Mesenchymal stem cell (in vitro differentiated cells and primary cell): ENCODE measurements around the gene TC2N.
A peak's percentile ranks its signal among the peaks of the same experiment; 100 is the strongest.

Experiments
- DNase-seq: peaks from one replicate; pipeline ENCODE4 v3.0.0-alpha.2; 2013
- H2AFZ ChIP-seq: one replicate; pipeline ENCODE4 v1.6.1; 2013; ENCODE audit warnings: low read depth, mild to moderate bottlenecking, control low read depth, inconsistent platforms, low read length, moderate library complexity
- H2AK5ac ChIP-seq: 2 replicates; pipeline ENCODE4 v1.6.1; 2013; ENCODE audit warnings: low read length, moderate library complexity, mild to moderate bottlenecking, inconsistent platforms; ENCODE audit not compliant: severe bottlenecking
- H2BK120ac ChIP-seq: one replicate; pipeline ENCODE4 v1.6.1; 2013; ENCODE audit warnings: low read depth, mild to moderate bottlenecking, inconsistent platforms, low read length, moderate library complexity
- H2BK12ac ChIP-seq, 2 experiments: one replicate each; pipeline ENCODE4 v1.6.1; 2013; ENCODE audit warnings: inconsistent platforms in 2 of 2, low read length in 2 of 2, mild to moderate bottlenecking in 2 of 2, moderate library complexity in 2 of 2, control low read depth in 1 of 2
- H2BK15ac ChIP-seq: one replicate; pipeline ENCODE4 v1.6.1; 2013; ENCODE audit warnings: mild to moderate bottlenecking, low read depth, inconsistent platforms; ENCODE audit not compliant: poor library complexity, severe bottlenecking
- H2BK5ac ChIP-seq: 2 replicates; pipeline ENCODE4 v1.6.1; 2013; ENCODE audit warnings: low read depth, mild to moderate bottlenecking, low read length, control low read depth, inconsistent platforms; ENCODE audit not compliant: poor library complexity, severe bottlenecking
- H3K14ac ChIP-seq, 2 experiments: one replicate each; pipeline ENCODE4 v1.6.1; 2013; ENCODE audit warnings: inconsistent platforms in 2 of 2, low read length in 2 of 2, control low read depth in 1 of 2, mild to moderate bottlenecking in 1 of 2, moderate library complexity in 1 of 2
- H3K18ac ChIP-seq, 2 experiments: one replicate each; pipeline ENCODE4 v1.6.1; 2013; ENCODE audit warnings: inconsistent platforms in 2 of 2, low read length in 2 of 2, control low read depth in 1 of 2, low read depth in 1 of 2, mild to moderate bottlenecking in 1 of 2
- H3K23ac ChIP-seq, 2 experiments: one replicate each; pipeline ENCODE4 v1.6.1; 2013; ENCODE audit warnings: inconsistent platforms in 2 of 2, low read length in 2 of 2, mild to moderate bottlenecking in 2 of 2, moderate library complexity in 2 of 2, control low read depth in 1 of 2
- H3K27ac ChIP-seq: 2 replicates; pipeline ENCODE4 v1.5.1; 2013; ENCODE audit warnings: mild to moderate bottlenecking, moderate library complexity, low read length, control low read depth, inconsistent platforms; ENCODE audit not compliant: poor library complexity, severe bottlenecking
- H3K27me3 ChIP-seq, 2 experiments: 2 replicates each; pipeline versions ENCODE4 v1.6.1 to v1.7.0; 2013; ENCODE audit warnings: low read length in 2 of 2, mild to moderate bottlenecking in 2 of 2, moderate library complexity in 2 of 2, control low read depth in 1 of 2, inconsistent platforms in 1 of 2; ENCODE audit not compliant: control insufficient read depth in 1 of 2, insufficient read depth in 1 of 2
- H3K36me3 ChIP-seq, 2 experiments: 2 replicates each; pipeline versions ENCODE4 v1.6.1 to v1.7.0; 2013; ENCODE audit warnings: low read length in 2 of 2, control low read depth in 1 of 2, inconsistent platforms in 1 of 2, low read depth in 1 of 2, mild to moderate bottlenecking in 1 of 2; ENCODE audit not compliant: insufficient read depth in 2 of 2, control insufficient read depth in 1 of 2
- H3K4ac ChIP-seq, 2 experiments: one replicate each; pipeline ENCODE4 v1.6.1; 2013; ENCODE audit warnings: inconsistent platforms in 2 of 2, low read length in 2 of 2, mild to moderate bottlenecking in 2 of 2, moderate library complexity in 2 of 2, control low read depth in 1 of 2, low read depth in 1 of 2
- H3K4me1 ChIP-seq: 2 replicates; pipeline ENCODE4 v1.6.1; 2013; ENCODE audit warnings: low read depth, low read length, control low read depth; ENCODE audit not compliant: control insufficient read depth, insufficient read depth
- H3K4me2 ChIP-seq: 2 replicates; pipeline ENCODE4 v1.6.1; 2013; ENCODE audit warnings: low read length, mild to moderate bottlenecking, inconsistent platforms; ENCODE audit not compliant: poor library complexity, severe bottlenecking
- H3K4me3 ChIP-seq, 2 experiments: 2 replicates each; pipeline versions ENCODE4 v1.5.1 to v1.7.0; 2013; ENCODE audit warnings: low read length in 2 of 2, mild to moderate bottlenecking in 2 of 2, control low read depth in 1 of 2, low read depth in 1 of 2; ENCODE audit not compliant: insufficient read depth in 1 of 2
- H3K79me1 ChIP-seq: replicated peaks from 2 replicates; pipeline ENCODE4 v1.6.1; 2013; ENCODE audit warnings: mild to moderate bottlenecking, control low read depth, low read length, inconsistent platforms; ENCODE audit not compliant: poor library complexity, severe bottlenecking
- H3K9ac ChIP-seq: 2 replicates; pipeline ENCODE4 v1.7.0; 2013; ENCODE audit warnings: mild to moderate bottlenecking, low read length, moderate library complexity
- H3K9me3 ChIP-seq: 2 replicates; pipeline ENCODE4 v1.7.0; 2013; ENCODE audit warnings: mild to moderate bottlenecking, low read length; ENCODE audit not compliant: control insufficient read depth
- H4K8ac ChIP-seq: one replicate; pipeline ENCODE4 v1.6.1; 2013; ENCODE audit warnings: inconsistent platforms, mild to moderate bottlenecking, low read length, moderate library complexity
- H4K91ac ChIP-seq: one replicate; pipeline ENCODE4 v1.6.1; 2013; ENCODE audit warnings: mild to moderate bottlenecking, low read length, inconsistent platforms
- WGBS: methylation state at CpG from one replicate; pipeline ENCODE4 v1.1.7; 2013; ENCODE audit warnings: mixed read lengths; 5-methylcytosine and 5-hydroxymethylcytosine counted together

The TC2N gene

GRCh38 chr14:91906374-91906773, 39.0 kb upstream of the TC2N start:
- H3K4me1 ChIP-seq = no peaks in the 10 kb centered on the region
- H2AFZ ChIP-seq = no peak overlapping the region
- no peak overlapping the region for H3K27ac ChIP-seq
- H3K4me3 ChIP-seq = no peak overlapping the region
- no peak overlapping the region for H2BK5ac ChIP-seq
- no peak overlapping the region for H2BK120ac ChIP-seq
- DNase-seq = no peak
- H3K27me3 ChIP-seq = peaks cover 0 to 5% of the 10 kb centered on the region in 2 experiments
- no peak overlapping the region for H3K18ac ChIP-seq
- no peak overlapping the region for H4K8ac ChIP-seq
- H4K91ac ChIP-seq = no peak overlapping the region
- H3K4me2 ChIP-seq = no peak overlapping the region
- H3K4ac ChIP-seq = no peak overlapping the region
- no peak overlapping the region for H3K23ac ChIP-seq
- no peaks in the 10 kb centered on the region for H3K79me1 ChIP-seq
- no peak overlapping the region for H3K9ac ChIP-seq
- H2BK15ac ChIP-seq = no peak overlapping the region
- H3K36me3 ChIP-seq = peaks cover 0 to 3% of the 10 kb centered on the region in 2 experiments
- H3K14ac ChIP-seq = no peak overlapping the region
- 95% methylated on average over 1 of the region's 2 CpGs for WGBS
- no peaks in the 10 kb centered on the region for H3K9me3 ChIP-seq
- H2BK12ac ChIP-seq = no peak overlapping the region
- no peak overlapping the region for H2AK5ac ChIP-seq

- no peak overlapping the region for H2BK15ac ChIP-seq
- H3K4me3 ChIP-seq = no peak overlapping the region
- H3K4me1 ChIP-seq = no peaks in the 10 kb centered on the region
- H2BK12ac ChIP-seq = no peak overlapping the region
- no peak overlapping the region for H4K91ac ChIP-seq
- H3K9me3 ChIP-seq = no peaks in the 10 kb centered on the region
- H2AK5ac ChIP-seq = no peak overlapping the region
- no peaks in the 10 kb centered on the region for H3K79me1 ChIP-seq
- peaks cover 0 to 5% of the 10 kb centered on the region in 2 experiments for H3K27me3 ChIP-seq
- H3K4ac ChIP-seq = no peak overlapping the region
- WGBS = 89% methylated on average over 9 of the region's 9 CpGs
- H3K27ac ChIP-seq = no peak overlapping the region
- peak overlapping the region in 1 of 2 experiments; percentile 29 for H3K23ac ChIP-seq
- H4K8ac ChIP-seq = no peak overlapping the region
- H3K36me3 ChIP-seq = peaks cover 0 to 3% of the 10 kb centered on the region in 2 experiments
- no peak overlapping the region for H3K4me2 ChIP-seq
- no peak overlapping the region for H2AFZ ChIP-seq
- H3K14ac ChIP-seq = no peak overlapping the region
- H3K18ac ChIP-seq = no peak overlapping the region
- H3K9ac ChIP-seq = no peak overlapping the region
- H2BK5ac ChIP-seq = no peak overlapping the region
- no peak for DNase-seq
- H2BK120ac ChIP-seq = no peak overlapping the region
Observed at GRCh38 chr14:91904956-91905645, 37.8 kb upstream of the TC2N start.

- DNase-seq = no peak
- no peak overlapping the region for H4K91ac ChIP-seq
- WGBS = 89% methylated on average over 5 of the region's 8 CpGs
- H2AK5ac ChIP-seq = no peak overlapping the region
- peaks cover 0 to 3% of the 10 kb centered on the region in 2 experiments for H3K36me3 ChIP-seq
- no peak overlapping the region for H3K23ac ChIP-seq
- no peak overlapping the region for H2BK15ac ChIP-seq
- H3K4me2 ChIP-seq = no peak overlapping the region
- H3K9me3 ChIP-seq = no peaks in the 10 kb centered on the region
- H2AFZ ChIP-seq = no peak overlapping the region
- no peaks in the 10 kb centered on the region for H3K79me1 ChIP-seq
- no peak overlapping the region for H3K9ac ChIP-seq
- H3K18ac ChIP-seq = no peak overlapping the region
- H3K14ac ChIP-seq = no peak overlapping the region
- H3K4me1 ChIP-seq = no peaks in the 10 kb centered on the region
- no peak overlapping the region for H4K8ac ChIP-seq
- no peak overlapping the region for H3K27ac ChIP-seq
- no peak overlapping the region for H2BK5ac ChIP-seq
- no peak overlapping the region for H3K4me3 ChIP-seq
- H2BK120ac ChIP-seq = no peak overlapping the region
- peaks cover 0 to 5% of the 10 kb centered on the region in 2 experiments for H3K27me3 ChIP-seq
- no peak overlapping the region for H2BK12ac ChIP-seq
- H3K4ac ChIP-seq = no peak overlapping the region
Observed at GRCh38 chr14:91904483-91904882, 37.1 kb upstream of the TC2N start.

- Histone ChIP-seq H3K36me3 (peaks cover 0 to 3% of the 10 kb centered on the region in 2 experiments), H3K4me1 (peaks cover 3% of the 10 kb centered on the region), H2AFZ (no peak overlapping the region), H3K18ac (no peak overlapping the region), H3K14ac (no peak overlapping the region), H3K79me1 (no peaks in the 10 kb centered on the region), H3K27me3 (peaks cover 0 to 9% of the 10 kb centered on the region in 2 experiments), H3K23ac (no peak overlapping the region), H4K91ac (no peak overlapping the region), H4K8ac (no peak overlapping the region), H2BK120ac (no peak overlapping the region), H2BK15ac (no peak overlapping the region), H3K4me2 (no peak overlapping the region), H3K4me3 (no peak overlapping the region), H3K9me3 (no peaks in the 10 kb centered on the region), H2AK5ac (no peak overlapping the region), H2BK12ac (no peak overlapping the region), H3K4ac (no peak overlapping the region), H3K27ac (no peak overlapping the region), H2BK5ac (no peak overlapping the region), H3K9ac (no peak overlapping the region)
- DNase-seq = no peak
- 43% methylated on average over 1 of the region's 2 CpGs for WGBS
Observed at GRCh38 chr14:91903070-91903469, 35.7 kb upstream of the TC2N start.
